SK-N-SH treated with all-trans-retinoic acid at 6 μM for 48 hours (cell line): ENCODE data around the gene HSD11B1.

Experiments
- ARNTL ChIP-seq: fragments of 450-650 bp; formaldehyde crosslinking; IDR thresholded peaks from 2 replicates; pipeline ENCODE4 v1.5.0; 2020; ENCODE audit warnings: low read depth, mild to moderate bottlenecking, moderate library complexity, borderline replicate concordance
- CSDC2 ChIP-seq: fragments of 250-450 bp; sonication (Bioruptor Pico); IDR thresholded peaks from 2 replicates; pipeline ENCODE4 v1.5.0; 2020; ENCODE audit warnings: mild to moderate bottlenecking, moderate library complexity
- ESRRG ChIP-seq: fragments of 250-450 bp; sonication (Bioruptor Pico); IDR thresholded peaks from 2 replicates; pipeline ENCODE4 v1.6.1; 2021; ENCODE audit warnings: mild to moderate bottlenecking
- RARB ChIP-seq: fragments of 250-450 bp; sonication (Bioruptor Pico); IDR thresholded peaks from 2 replicates; pipeline ENCODE4 v1.8.0; 2021; ENCODE audit warnings: mild to moderate bottlenecking, moderate library complexity
- TCF4 ChIP-seq: fragments of 250-450 bp; sonication (Bioruptor Pico); IDR thresholded peaks from 2 replicates; pipeline ENCODE4 v1.8.0; 2021; ENCODE audit warnings: mild to moderate bottlenecking, moderate library complexity, borderline replicate concordance
- ZFP3 ChIP-seq: fragments of 250-450 bp; sonication (Bioruptor Pico); IDR thresholded peaks from 2 replicates; pipeline ENCODE4 v1.5.0; 2020; ENCODE audit warnings: mild to moderate bottlenecking, moderate library complexity
- ZFP30 ChIP-seq: fragments of 450-650 bp; formaldehyde crosslinking; IDR thresholded peaks from 2 replicates; pipeline ENCODE4 v1.5.0; 2022; ENCODE audit warnings: mild to moderate bottlenecking, moderate library complexity
- ZNF70 ChIP-seq: fragments of 450-650 bp; formaldehyde crosslinking; IDR thresholded peaks from 2 replicates; pipeline ENCODE4 v1.5.0; 2020; ENCODE audit warnings: mild to moderate bottlenecking, moderate library complexity
- ZNF8 ChIP-seq: fragments of 450-650 bp; formaldehyde crosslinking; IDR thresholded peaks from 2 replicates; pipeline ENCODE4 v1.5.0; 2020; ENCODE audit warnings: mild to moderate bottlenecking, moderate library complexity
- TF ChIP-seq, protein P1 (sequence below): fragments of 250-450 bp; sonication (Bioruptor Pico); IDR thresholded peaks from 2 replicates; pipeline ENCODE4 v1.5.1; 2020; ENCODE audit warnings: low read depth, mild to moderate bottlenecking, moderate library complexity
- TF ChIP-seq, protein P2 (sequence below): fragments of 250-450 bp; sonication (Bioruptor Pico); IDR thresholded peaks from 2 replicates; pipeline ENCODE4 v1.8.0; 2021; ENCODE audit warnings: low read depth, mild to moderate bottlenecking, moderate library complexity, borderline replicate concordance
- TF ChIP-seq, protein P3 (sequence below): fragments of 250-450 bp; sonication (Bioruptor Pico); IDR thresholded peaks from 2 replicates; pipeline ENCODE4 v1.8.0; 2020; ENCODE audit warnings: mild to moderate bottlenecking, moderate library complexity, borderline replicate concordance
- TF ChIP-seq, protein P4 (sequence below): fragments of 250-450 bp; sonication (Bioruptor Pico); IDR thresholded peaks from 2 replicates; pipeline ENCODE4 v1.5.1; 2021; ENCODE audit warnings: mild to moderate bottlenecking, moderate library complexity

DNA sequence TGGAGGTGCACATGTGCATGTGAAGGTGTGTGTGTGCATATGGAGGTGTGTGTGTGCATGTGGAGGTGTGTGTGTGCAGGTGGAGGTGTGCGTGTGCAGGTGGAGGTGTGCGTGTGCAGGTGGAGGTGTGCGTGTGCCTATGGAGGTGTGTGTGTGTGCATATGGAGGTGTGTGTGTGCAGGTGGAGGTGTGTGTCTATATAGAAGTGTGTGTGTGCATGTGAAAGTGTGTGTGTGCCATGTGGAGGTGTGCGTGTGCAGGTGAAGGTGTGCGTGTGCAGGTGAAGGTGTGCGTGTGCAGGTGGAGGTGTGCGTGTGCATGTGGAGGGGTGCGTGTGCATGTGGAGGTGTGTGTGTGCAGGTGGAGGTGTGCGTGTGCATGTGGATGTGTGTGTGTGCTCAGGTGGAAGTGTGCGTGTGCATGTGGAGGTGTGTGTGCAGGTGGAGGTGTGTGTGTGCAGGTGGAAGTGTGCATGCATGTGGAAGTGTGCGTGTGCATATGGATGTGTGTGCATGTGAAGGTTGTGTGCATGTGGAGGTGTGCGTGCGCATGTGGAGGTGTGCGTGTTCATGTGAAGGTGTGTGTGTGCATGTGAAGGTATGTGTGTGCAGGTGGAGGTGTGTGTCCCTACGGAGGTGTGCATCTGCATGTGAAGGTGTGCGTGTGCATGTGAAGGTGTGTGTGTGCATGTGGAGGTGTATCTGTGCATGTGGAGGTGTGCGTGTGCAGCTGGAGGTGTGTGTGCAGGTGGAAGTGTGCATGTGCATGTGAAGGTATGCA, 66.2 kb downstream of the HSD11B1 start:
- no peak for TF ChIP-seq ZFP3 (CRISPR knock-in tag)
- TF ChIP-seq ARNTL, result no peak
- no peak for TF ChIP-seq ZNF70 (CRISPR knock-in tag)
- TF ChIP-seq, protein P1, sequence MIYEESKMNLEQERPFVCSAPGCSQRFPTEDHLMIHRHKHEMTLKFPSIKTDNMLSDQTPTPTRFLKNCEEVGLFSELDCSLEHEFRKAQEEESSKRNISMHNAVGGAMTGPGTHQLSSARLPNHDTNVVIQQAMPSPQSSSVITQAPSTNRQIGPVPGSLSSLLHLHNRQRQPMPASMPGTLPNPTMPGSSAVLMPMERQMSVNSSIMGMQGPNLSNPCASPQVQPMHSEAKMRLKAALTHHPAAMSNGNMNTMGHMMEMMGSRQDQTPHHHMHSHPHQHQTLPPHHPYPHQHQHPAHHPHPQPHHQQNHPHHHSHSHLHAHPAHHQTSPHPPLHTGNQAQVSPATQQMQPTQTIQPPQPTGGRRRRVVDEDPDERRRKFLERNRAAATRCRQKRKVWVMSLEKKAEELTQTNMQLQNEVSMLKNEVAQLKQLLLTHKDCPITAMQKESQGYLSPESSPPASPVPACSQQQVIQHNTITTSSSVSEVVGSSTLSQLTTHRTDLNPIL (CRISPR knock-in tag), result no peak
- TF ChIP-seq TCF4 (CRISPR knock-in tag), result no peak
- TF ChIP-seq ZFP30 (CRISPR knock-in tag), result no peak
- no peak for TF ChIP-seq CSDC2 (CRISPR knock-in tag)
- TF ChIP-seq, protein P2, sequence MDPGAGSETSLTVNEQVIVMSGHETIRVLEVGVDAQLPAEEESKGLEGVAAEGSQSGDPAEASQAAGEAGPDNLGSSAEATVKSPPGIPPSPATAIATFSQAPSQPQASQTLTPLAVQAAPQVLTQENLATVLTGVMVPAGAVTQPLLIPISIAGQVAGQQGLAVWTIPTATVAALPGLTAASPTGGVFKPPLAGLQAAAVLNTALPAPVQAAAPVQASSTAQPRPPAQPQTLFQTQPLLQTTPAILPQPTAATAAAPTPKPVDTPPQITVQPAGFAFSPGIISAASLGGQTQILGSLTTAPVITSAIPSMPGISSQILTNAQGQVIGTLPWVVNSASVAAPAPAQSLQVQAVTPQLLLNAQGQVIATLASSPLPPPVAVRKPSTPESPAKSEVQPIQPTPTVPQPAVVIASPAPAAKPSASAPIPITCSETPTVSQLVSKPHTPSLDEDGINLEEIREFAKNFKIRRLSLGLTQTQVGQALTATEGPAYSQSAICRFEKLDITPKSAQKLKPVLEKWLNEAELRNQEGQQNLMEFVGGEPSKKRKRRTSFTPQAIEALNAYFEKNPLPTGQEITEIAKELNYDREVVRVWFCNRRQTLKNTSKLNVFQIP, result no peak
- TF ChIP-seq, protein P3, sequence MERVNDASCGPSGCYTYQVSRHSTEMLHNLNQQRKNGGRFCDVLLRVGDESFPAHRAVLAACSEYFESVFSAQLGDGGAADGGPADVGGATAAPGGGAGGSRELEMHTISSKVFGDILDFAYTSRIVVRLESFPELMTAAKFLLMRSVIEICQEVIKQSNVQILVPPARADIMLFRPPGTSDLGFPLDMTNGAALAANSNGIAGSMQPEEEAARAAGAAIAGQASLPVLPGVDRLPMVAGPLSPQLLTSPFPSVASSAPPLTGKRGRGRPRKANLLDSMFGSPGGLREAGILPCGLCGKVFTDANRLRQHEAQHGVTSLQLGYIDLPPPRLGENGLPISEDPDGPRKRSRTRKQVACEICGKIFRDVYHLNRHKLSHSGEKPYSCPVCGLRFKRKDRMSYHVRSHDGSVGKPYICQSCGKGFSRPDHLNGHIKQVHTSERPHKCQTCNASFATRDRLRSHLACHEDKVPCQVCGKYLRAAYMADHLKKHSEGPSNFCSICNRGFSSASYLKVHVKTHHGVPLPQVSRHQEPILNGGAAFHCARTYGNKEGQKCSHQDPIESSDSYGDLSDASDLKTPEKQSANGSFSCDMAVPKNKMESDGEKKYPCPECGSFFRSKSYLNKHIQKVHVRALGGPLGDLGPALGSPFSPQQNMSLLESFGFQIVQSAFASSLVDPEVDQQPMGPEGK (CRISPR knock-in tag), result no peak
- no peak for TF ChIP-seq RARB (CRISPR knock-in tag)
- no peak for TF ChIP-seq ZNF8 (CRISPR knock-in tag)
- TF ChIP-seq, protein P4, sequence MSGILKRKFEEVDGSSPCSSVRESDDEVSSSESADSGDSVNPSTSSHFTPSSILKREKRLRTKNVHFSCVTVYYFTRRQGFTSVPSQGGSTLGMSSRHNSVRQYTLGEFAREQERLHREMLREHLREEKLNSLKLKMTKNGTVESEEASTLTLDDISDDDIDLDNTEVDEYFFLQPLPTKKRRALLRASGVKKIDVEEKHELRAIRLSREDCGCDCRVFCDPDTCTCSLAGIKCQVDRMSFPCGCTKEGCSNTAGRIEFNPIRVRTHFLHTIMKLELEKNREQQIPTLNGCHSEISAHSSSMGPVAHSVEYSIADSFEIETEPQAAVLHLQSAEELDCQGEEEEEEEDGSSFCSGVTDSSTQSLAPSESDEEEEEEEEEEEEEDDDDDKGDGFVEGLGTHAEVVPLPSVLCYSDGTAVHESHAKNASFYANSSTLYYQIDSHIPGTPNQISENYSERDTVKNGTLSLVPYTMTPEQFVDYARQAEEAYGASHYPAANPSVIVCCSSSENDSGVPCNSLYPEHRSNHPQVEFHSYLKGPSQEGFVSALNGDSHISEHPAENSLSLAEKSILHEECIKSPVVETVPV (CRISPR knock-in tag), result no peak
- no peak for TF ChIP-seq ESRRG (CRISPR knock-in tag)
